Parathyroid adenoma (tissue), 2 donors: ENCODE measurements around the gene NWD2.
A peak's percentile ranks its signal among the peaks of the same experiment; 100 is the strongest.

Experiments used
- H2AFZ ChIP-seq: fragments of 300-600 bp; sonication (generic); one replicate; pipeline ENCODE4 v1.7.0; 2017; ENCODE audit warnings: antibody characterized with exemption, mild to moderate bottlenecking
- H3K27ac ChIP-seq: fragments of 300-600 bp; sonication (generic); one replicate; pipeline ENCODE4 v1.7.0; 2017
- H3K27me3 ChIP-seq: fragments of 300-600 bp; sonication (generic); one replicate; pipeline ENCODE4 v1.7.0; 2017; ENCODE audit warnings: low read length; ENCODE audit not compliant: control insufficient read depth, insufficient read depth
- H3K36me3 ChIP-seq: fragments of 300-600 bp; sonication (generic); one replicate; pipeline ENCODE4 v1.7.0; 2017; ENCODE audit warnings: low read length; ENCODE audit not compliant: control insufficient read depth, insufficient read depth
- H3K4me1 ChIP-seq: fragments of 300-600 bp; sonication (generic); one replicate; pipeline ENCODE4 v1.7.0; 2017; ENCODE audit warnings: control low read depth
- H3K4me2 ChIP-seq: fragments of 300-600 bp; sonication (generic); one replicate; pipeline ENCODE4 v1.7.0; 2017; ENCODE audit warnings: low read length
- H3K4me3 ChIP-seq: fragments of 300-600 bp; sonication (generic); one replicate; pipeline ENCODE4 v1.7.0; 2017; ENCODE audit warnings: low read depth, low read length
- H3K79me2 ChIP-seq: fragments of 300-600 bp; sonication (generic); one replicate; pipeline ENCODE4 v1.7.0; 2017; ENCODE audit warnings: control low read depth
- H3K9ac ChIP-seq: fragments of 300-600 bp; sonication (generic); one replicate; pipeline ENCODE4 v1.7.0; 2017; ENCODE audit warnings: mild to moderate bottlenecking
- H3K9me3 ChIP-seq: fragments of 300-600 bp; sonication (generic); one replicate; pipeline ENCODE4 v1.7.0; 2017; ENCODE audit warnings: low read length; ENCODE audit not compliant: control insufficient read depth
- TF ChIP-seq, protein P1 (sequence below): fragments of 300-600 bp; sonication (generic); IDR thresholded peaks from one replicate; pipeline ENCODE4 v1.7.0; 2017; ENCODE audit warnings: antibody characterized with exemption, mild to moderate bottlenecking
- donor health status: primary hyperparathyroidism.

The NWD2 gene

DNA sequence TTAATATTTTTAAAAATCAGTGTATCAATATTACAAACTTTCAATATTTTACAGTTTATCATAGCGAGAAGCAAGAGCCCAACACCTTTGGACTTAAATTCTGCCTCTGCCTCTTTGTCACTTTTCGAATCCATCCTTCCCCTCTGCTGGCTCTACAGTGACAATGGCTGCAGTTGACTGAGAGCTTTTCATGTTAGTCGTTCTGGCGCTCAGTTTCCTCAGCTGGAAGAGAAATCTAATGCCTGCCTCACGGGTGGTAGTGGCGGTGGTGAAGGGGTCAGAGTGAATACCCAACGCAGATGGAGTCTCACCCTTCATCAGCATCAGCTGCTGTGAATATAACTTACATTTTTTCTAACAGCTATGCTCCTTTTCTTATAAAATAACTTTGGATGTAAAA lies 144.8 kb downstream of the NWD2 start:
- H2AFZ ChIP-seq: no peak overlapping the region
- H3K9ac ChIP-seq: no peak overlapping the region
- H3K79me2 ChIP-seq: no peaks in the 10 kb centered on the region
- TF ChIP-seq, protein P1, sequence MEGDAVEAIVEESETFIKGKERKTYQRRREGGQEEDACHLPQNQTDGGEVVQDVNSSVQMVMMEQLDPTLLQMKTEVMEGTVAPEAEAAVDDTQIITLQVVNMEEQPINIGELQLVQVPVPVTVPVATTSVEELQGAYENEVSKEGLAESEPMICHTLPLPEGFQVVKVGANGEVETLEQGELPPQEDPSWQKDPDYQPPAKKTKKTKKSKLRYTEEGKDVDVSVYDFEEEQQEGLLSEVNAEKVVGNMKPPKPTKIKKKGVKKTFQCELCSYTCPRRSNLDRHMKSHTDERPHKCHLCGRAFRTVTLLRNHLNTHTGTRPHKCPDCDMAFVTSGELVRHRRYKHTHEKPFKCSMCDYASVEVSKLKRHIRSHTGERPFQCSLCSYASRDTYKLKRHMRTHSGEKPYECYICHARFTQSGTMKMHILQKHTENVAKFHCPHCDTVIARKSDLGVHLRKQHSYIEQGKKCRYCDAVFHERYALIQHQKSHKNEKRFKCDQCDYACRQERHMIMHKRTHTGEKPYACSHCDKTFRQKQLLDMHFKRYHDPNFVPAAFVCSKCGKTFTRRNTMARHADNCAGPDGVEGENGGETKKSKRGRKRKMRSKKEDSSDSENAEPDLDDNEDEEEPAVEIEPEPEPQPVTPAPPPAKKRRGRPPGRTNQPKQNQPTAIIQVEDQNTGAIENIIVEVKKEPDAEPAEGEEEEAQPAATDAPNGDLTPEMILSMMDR: no peak
- H3K4me3 ChIP-seq: no peak overlapping the region
- H3K27ac ChIP-seq: no peak overlapping the region
- H3K27me3 ChIP-seq: no peaks in the 10 kb centered on the region
- H3K4me2 ChIP-seq: no peak overlapping the region
- no peaks in the 10 kb centered on the region for H3K36me3 ChIP-seq
- no peaks in the 10 kb centered on the region for H3K9me3 ChIP-seq
- H3K4me1 ChIP-seq: no peaks in the 10 kb centered on the region

- H3K9ac ChIP-seq: no peak overlapping the region
- no peak overlapping the region for H3K4me2 ChIP-seq
- no peaks in the 10 kb centered on the region for H3K27me3 ChIP-seq
- TF ChIP-seq, protein P1: peak; percentile 65
- no peaks in the 10 kb centered on the region for H3K9me3 ChIP-seq
- no peak overlapping the region for H3K4me3 ChIP-seq
- H3K79me2 ChIP-seq: no peaks in the 10 kb centered on the region
- H3K36me3 ChIP-seq: no peaks in the 10 kb centered on the region
- H3K27ac ChIP-seq: no peak overlapping the region
- no peak overlapping the region for H2AFZ ChIP-seq
- no peaks in the 10 kb centered on the region for H3K4me1 ChIP-seq
Measured at GRCh38 chr4:37389967-37390580, 145.5 kb downstream of the NWD2 start.

GRCh38 chr4:37392521-37393255 lies 148.1 kb downstream of the NWD2 start:
- Histone ChIP-seq H3K27ac (no peak overlapping the region), H3K27me3 (no peaks in the 10 kb centered on the region), H3K36me3 (no peaks in the 10 kb centered on the region)

GRCh38 chr4:37393321-37393720 lies 148.8 kb downstream of the NWD2 start:
- TF ChIP-seq, protein P1: no peak
- H3K9me3 ChIP-seq: no peaks in the 10 kb centered on the region
- H3K9ac ChIP-seq: no peak overlapping the region
- no peaks in the 10 kb centered on the region for H3K27me3 ChIP-seq
- no peaks in the 10 kb centered on the region for H3K79me2 ChIP-seq
- no peak overlapping the region for H3K4me3 ChIP-seq
- H3K4me2 ChIP-seq: no peak overlapping the region
- H3K36me3 ChIP-seq: no peaks in the 10 kb centered on the region
- no peaks in the 10 kb centered on the region for H3K4me1 ChIP-seq
- H3K27ac ChIP-seq: no peak overlapping the region
- H2AFZ ChIP-seq: no peak overlapping the region

More at GRCh38 chr4:37392521-37393255, 148.1 kb downstream of the NWD2 start:
- no peak overlapping the region for H3K9ac ChIP-seq
- no peaks in the 10 kb centered on the region for H3K9me3 ChIP-seq
- H3K4me3 ChIP-seq: no peak overlapping the region
- no peak overlapping the region for H2AFZ ChIP-seq
- no peaks in the 10 kb centered on the region for H3K79me2 ChIP-seq
- H3K4me1 ChIP-seq: no peaks in the 10 kb centered on the region
- H3K4me2 ChIP-seq: no peak overlapping the region
- TF ChIP-seq, protein P1: no peak
